ENCODE data around the gene ZNF236. TPM values are rescaled to one million over a fixed set of nuclear protein-coding genes. Genes with fewer than 3 reads are reported as not detected.

Gene ZNF236
- polyA plus RNA-seq, 1 donor from 2014 or later, result 10.8 TPM

DNA sequence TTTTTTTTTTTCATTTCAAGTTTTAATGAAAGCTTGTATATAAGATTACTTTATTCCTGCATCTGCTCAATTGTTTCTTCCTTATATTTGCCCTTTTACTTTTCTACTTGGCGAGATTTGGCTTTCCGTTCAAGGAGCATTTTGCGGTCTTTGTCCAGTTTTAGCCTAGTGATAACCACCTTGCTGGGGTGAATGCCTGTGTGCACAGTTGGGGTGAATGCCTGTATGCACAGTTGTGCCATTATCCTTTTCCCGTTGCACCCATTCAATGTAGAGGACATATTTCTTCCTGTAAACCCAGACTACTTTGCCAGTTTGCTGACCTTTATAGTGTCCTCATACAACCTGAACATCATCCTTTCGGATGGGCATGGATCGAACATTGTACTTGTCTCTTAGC, 12.0 kb downstream of the ZNF236 start:
- Mint-ChIP-seq H3K9me3 (peaks cover 0 to 5% (median 0%) of the 10 kb centered on the region in 3 donors), H3K4me1 (peaks cover 3 to 23% (median 20%) of the 10 kb centered on the region in 3 donors), H3K4me3 (no peak overlapping the region), H3K27me3 (no peaks in the 10 kb centered on the region), H3K36me3 (peaks cover 10% of the 10 kb centered on the region), H3K27ac (no peak overlapping the region)

DNA sequence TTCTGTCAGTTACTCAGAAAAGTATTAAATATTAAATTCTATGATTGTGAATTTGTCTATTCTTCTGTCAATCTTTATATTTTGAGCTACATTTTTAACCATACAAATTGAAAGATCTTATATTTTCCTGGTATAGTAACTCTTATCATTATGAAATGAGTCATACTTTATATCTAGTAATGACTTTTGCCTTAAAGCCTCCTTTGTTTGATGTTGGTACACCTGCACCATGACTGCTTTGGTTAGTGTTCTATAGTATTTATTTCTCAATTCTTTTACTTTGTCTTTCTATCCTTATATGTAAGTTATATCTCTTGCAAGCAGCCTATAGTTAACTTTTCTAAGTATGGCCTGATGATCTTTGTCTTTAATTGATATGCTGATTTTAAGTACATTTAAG, 13.0 kb downstream of the ZNF236 start:
- H3K4me3 Mint-ChIP-seq, result no peak overlapping the region
- peaks cover 4 to 23% (median 17%) of the 10 kb centered on the region in 3 donors for H3K4me1 Mint-ChIP-seq
- peaks cover 0 to 5% (median 0%) of the 10 kb centered on the region in 3 donors for H3K9me3 Mint-ChIP-seq
- peaks cover 10% of the 10 kb centered on the region for H3K36me3 Mint-ChIP-seq
- no peak overlapping the region for H3K27ac Mint-ChIP-seq
- no peaks in the 10 kb centered on the region for H3K27me3 Mint-ChIP-seq

DNA sequence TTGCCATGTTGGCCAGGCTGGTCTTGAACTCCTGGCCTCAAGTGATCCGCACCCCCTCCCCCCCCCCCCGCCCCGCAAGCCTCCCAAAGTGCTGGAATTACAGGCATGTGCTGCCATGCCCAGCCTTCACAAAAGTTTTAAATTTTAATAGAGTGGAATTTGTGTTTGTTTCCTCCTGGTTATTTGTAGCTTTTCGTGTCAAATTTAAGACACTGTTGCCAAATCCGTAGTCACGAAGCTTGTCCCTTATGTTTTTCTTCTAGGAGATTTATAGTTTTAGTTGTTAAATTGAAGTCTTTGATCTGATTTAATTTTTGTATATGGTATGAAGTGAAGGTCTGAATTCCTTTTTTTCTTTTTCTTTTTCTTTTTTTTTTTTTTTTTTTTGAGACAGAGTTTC, 14.7 kb downstream of the ZNF236 start:
- peaks cover 4 to 21% (median 17%) of the 10 kb centered on the region in 3 donors for H3K4me1 Mint-ChIP-seq
- no peak overlapping the region for H3K27ac Mint-ChIP-seq
- H3K9me3 Mint-ChIP-seq, result no peaks in the 10 kb centered on the region
- peaks cover 10% of the 10 kb centered on the region for H3K36me3 Mint-ChIP-seq
- H3K27me3 Mint-ChIP-seq, result no peaks in the 10 kb centered on the region
- no peak overlapping the region for H3K4me3 Mint-ChIP-seq

DNA sequence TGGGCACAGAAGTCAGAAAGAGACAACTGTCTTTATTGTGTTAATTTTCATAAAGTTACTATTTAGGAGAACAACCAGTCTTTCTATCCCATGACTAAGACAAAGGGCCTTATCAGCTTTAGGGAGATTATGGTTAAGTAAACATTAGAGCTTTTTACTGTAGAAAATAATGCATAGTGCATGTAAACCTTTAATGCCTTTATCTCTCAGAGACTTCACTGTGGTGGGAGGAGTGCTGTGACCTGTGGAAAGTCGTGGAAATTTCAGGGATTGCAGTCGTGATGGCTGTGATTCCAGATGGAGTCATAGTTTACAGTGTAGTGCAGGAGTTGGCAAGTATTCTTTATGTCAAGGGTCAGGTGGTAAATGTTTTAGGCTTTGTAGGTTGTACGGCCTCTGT, 15.8 kb downstream of the ZNF236 start:
- no peak overlapping the region for H3K27ac Mint-ChIP-seq
- peaks cover 4 to 21% (median 16%) of the 10 kb centered on the region in 3 donors for H3K4me1 Mint-ChIP-seq
- H3K27me3 Mint-ChIP-seq, result no peaks in the 10 kb centered on the region
- no peaks in the 10 kb centered on the region for H3K9me3 Mint-ChIP-seq
- H3K36me3 Mint-ChIP-seq, result peaks cover 6% of the 10 kb centered on the region
- H3K4me3 Mint-ChIP-seq, result no peak overlapping the region

DNA sequence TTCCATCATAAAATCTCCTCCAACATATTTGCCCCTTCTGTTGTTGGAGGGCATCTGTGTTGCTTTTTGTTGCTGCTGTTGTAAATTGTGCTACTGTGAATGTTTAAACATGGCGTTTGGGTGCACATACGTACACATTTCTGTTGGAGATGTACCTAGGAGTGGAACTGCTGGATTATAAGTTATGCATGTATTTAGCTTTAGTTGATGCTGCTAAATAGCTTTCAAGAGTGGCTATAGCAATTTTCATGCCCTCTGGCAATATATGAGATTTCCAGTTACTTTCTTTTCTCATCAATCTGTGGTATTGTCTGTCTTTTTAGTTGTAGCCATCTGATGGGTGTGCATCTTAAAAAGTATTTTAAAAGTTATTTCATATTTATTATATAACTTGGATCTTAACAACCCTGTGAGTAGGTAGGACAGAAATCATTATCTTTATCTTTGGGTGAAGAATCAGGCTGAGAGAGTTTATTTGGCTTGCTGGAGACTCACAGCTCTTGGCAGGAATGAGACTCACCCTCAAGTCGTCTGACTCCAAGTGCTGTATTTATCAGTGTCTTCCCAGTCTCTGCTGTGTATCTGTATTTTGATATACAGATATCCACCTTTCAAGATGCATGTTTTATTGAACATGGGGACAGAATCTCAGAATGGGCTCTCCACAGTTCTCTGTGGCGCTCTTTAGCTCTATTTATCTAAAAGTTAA, 16.9 kb downstream of the ZNF236 start:
- Mint-ChIP-seq H3K27me3 (no peaks in the 10 kb centered on the region), H3K9me3 (no peaks in the 10 kb centered on the region), H3K4me3 (no peak overlapping the region), H3K36me3 (peaks cover 5% of the 10 kb centered on the region), H3K4me1 (peaks cover 4 to 19% (median 18%) of the 10 kb centered on the region in 3 donors), H3K27ac (no peak overlapping the region)

DNA sequence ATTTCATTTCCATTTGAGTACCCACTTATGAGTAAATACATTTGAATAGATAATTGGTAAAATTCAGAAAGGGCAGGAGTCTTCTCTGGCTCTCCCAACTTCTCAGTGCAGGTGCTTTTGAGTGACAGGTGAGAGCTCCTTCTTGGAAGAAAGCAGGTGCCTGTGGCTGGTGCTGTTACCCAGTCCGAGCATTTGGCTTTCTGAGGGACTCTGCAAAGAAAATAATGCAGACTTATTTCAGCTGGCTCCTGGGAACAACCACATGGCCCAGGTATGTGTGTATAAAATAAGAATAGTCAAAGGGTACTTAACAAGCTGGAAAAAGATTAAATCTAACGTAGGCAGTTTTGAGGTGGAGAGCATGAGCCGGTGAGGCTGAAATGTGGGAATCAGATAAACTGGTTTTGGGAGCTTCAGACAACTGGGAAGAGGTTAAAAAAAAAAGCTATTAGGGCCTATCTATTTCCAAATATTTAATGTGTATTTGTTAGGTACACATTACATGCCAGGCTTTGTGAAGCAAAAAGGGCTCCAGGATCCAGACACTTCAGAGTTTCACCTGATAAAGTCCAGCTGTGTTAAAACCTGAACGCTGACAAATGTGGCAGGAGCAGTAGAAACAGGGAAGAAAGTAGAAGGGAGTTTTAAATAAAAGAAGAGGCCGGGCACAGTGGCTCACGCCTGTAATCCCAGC, 20.6 kb downstream of the ZNF236 start:
- Mint-ChIP-seq H3K4me3 (no peak overlapping the region), H3K4me1 (peaks cover 7 to 16% (median 9%) of the 10 kb centered on the region in 3 donors), H3K27me3 (no peaks in the 10 kb centered on the region), H3K9me3 (no peaks in the 10 kb centered on the region), H3K27ac (no peak overlapping the region), H3K36me3 (peaks cover 1% of the 10 kb centered on the region)

DNA sequence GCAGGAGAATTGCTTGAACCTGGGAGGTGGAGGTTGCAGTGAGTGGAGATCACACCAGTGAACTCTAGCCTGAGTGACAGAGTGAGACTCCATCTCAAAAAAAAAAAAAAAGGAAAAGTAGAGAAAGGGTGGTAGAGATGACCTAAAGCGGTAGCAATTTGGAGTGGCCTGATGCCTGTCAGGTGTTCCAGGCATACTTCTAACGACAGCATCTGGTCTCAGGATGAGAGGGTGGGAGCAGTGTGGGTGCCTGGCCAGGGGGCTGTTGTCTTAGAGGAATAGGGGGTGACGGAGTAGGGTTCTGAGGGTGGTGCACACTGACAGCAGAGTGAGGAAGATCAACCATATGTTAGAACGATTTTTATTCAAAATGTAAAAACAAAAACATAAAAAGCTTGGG, 21.8 kb downstream of the ZNF236 start:
- Mint-ChIP-seq H3K27ac (no peak overlapping the region), H3K36me3 (peaks cover 3% of the 10 kb centered on the region), H3K27me3 (no peaks in the 10 kb centered on the region), H3K4me3 (no peak overlapping the region), H3K4me1 (peaks cover 7 to 13% (median 9%) of the 10 kb centered on the region in 3 donors), H3K9me3 (no peaks in the 10 kb centered on the region)

DNA sequence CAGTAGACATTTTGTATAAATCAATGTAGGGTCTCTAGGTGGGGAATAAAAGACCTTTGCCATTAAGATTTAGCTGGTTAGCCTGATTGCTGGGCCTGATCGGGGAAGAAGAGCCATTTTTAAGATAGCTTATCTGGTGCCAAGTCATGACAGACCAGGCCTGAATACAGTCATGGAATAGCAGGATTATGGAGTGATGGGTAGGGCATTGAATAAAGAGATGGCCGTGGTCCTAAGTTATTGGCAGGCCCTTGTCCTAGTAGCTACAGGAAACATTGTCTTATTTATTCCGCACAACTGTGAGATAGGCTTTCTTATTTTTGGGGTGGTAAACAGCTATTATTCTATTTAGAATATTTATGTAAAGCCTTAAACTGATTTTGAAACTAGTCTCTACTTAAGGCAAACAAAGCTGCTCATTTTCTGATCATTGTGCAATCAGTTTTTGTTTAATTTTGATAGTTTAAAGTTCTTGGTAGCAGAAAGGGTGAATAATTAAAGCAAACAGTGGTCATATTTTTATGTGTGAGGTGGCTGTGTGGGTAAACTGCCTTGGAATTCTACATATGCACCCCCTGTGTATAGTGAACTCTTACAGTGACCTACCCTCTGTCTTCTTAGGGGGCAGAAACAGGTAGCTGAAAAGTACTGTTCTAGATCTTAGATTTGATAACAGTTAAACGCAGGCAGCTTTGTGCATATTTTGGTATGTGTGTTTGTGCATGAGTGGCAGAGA, 22.6 kb downstream of the ZNF236 start:
- no peak overlapping the region for H3K4me3 Mint-ChIP-seq
- peaks cover 5% of the 10 kb centered on the region for H3K36me3 Mint-ChIP-seq
- H3K4me1 Mint-ChIP-seq, result peaks cover 5 to 15% (median 9%) of the 10 kb centered on the region in 3 donors
- no peaks in the 10 kb centered on the region for H3K27me3 Mint-ChIP-seq
- no peaks in the 10 kb centered on the region for H3K9me3 Mint-ChIP-seq
- peak overlapping the region in 1 of 3 donors; percentile 19 for H3K27ac Mint-ChIP-seq

DNA sequence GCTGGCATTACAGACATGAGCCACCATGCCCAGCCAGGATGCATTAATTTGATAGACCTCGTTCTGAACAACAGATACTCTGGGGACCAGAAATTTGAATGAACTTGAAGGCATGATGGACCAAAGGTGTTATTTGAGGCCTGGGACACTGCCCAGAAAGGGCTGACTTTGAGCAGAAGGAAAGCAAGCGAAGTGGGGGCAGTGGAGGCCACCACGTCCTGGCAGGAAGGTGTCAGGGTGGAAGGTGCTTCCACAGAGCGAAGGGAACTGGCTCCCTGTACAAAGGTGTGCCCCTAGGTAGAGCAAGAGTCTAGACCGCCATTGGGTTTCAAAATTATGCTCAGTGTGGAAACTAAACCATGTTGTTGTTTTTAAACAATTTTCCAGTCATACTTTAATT, 23.9 kb downstream of the ZNF236 start:
- H3K27me3 Mint-ChIP-seq, result no peaks in the 10 kb centered on the region
- no peaks in the 10 kb centered on the region for H3K9me3 Mint-ChIP-seq
- peaks cover 5% of the 10 kb centered on the region for H3K36me3 Mint-ChIP-seq
- H3K27ac Mint-ChIP-seq, result no peak overlapping the region
- H3K4me3 Mint-ChIP-seq, result peak overlapping the region in 1 of 4 donors; percentile 17
- peaks cover 4 to 15% (median 9%) of the 10 kb centered on the region in 3 donors for H3K4me1 Mint-ChIP-seq

DNA sequence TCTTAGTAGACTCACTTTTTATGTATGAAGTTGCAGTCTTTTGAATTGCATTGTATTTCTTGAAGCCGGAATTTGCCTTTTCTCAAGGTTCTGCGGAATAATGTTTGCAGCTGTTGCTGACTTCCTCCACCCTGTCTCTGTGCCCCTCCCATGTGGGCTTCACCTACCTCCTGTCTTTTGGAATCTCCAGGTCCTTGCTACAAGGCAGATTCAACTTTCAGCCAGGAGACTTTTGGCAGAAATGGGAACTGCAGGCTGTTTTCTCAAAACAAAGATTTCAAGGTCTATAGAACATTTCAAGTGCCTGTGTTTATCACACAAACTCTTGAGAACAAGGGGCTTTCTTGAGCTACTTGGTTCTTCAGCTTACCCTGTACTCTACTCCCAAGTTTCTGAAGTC, 25.6 kb downstream of the ZNF236 start:
- H3K4me1 Mint-ChIP-seq, result peaks cover 4 to 15% (median 9%) of the 10 kb centered on the region in 3 donors

DNA sequence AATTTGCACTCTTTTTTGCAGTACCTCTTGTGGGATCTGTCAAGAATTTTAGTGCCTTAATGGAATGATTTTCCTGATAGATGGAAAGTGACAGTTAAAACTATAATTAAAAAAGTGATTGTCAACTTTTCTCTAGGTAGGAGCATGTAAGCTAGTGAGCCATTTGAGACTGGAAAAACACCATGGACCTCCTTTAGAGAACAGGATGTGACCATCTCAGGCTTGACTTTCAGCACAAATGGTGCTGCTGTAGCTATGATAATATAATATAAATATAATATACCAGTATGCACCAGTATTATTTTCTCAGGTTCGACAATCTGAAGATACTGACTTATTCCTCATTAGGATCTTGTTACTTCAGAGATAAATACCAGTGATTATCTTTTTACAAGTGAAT, 27.8 kb downstream of the ZNF236 start:
- Mint-ChIP-seq H3K9me3 (no peaks in the 10 kb centered on the region), H3K4me1 (peaks cover 4 to 9% (median 7%) of the 10 kb centered on the region in 3 donors), H3K27me3 (no peaks in the 10 kb centered on the region), H3K36me3 (peaks cover 6% of the 10 kb centered on the region), H3K27ac (no peak overlapping the region), H3K4me3 (no peak overlapping the region)

More for the DNA sequence above, 25.6 kb downstream of the ZNF236 start:
- Mint-ChIP-seq H3K4me3 (no peak overlapping the region), H3K36me3 (peaks cover 5% of the 10 kb centered on the region), H3K9me3 (no peaks in the 10 kb centered on the region), H3K27me3 (no peaks in the 10 kb centered on the region), H3K27ac (no peak overlapping the region)

DNA sequence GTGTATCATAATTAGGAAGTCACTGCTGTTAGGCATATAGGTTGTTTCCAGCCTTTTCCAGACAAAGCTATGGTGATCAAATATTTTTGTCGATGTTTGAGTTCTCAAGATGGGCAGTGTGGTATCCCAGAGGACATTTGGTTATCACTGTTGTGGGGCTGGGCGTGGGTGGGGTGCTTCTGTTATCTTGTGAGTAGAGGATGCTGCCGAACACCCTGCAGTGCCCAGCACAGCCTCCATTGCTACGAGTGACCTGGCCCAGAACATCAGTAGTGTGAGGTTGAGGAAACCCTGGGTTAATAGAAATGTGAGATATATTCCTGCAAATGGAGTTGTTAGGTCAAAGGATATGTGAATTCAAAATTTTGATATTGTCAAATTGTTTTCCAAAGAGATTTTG, 33.2 kb downstream of the ZNF236 start:
- peaks cover 6% of the 10 kb centered on the region for H3K36me3 Mint-ChIP-seq
- no peaks in the 10 kb centered on the region for H3K27me3 Mint-ChIP-seq
- no peaks in the 10 kb centered on the region for H3K4me1 Mint-ChIP-seq
- no peaks in the 10 kb centered on the region for H3K9me3 Mint-ChIP-seq
- H3K4me3 Mint-ChIP-seq, result no peak overlapping the region
- H3K27ac Mint-ChIP-seq, result no peak overlapping the region

DNA sequence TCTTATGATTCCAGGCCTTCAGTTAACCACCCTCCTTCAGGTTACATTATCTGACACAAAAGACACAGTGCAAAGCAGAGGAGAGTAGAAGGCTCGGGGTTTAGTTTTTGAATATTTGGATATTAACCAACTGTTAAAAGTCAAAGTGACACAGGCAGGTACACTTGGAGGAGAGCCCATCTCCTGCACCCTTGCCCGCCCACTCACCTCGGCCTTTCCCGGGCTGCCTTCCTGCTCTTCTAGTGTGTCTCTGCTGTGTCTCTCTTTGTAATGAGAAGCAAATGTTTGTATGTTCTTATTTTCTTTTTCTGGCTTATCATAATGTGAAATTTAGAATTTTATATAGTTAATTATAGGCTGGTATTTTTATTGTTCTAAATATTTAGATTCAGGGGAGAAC, 35.1 kb downstream of the ZNF236 start:
- peaks cover 10% of the 10 kb centered on the region for H3K36me3 Mint-ChIP-seq
- H3K27me3 Mint-ChIP-seq, result no peaks in the 10 kb centered on the region
- no peak overlapping the region for H3K4me3 Mint-ChIP-seq
- no peaks in the 10 kb centered on the region for H3K9me3 Mint-ChIP-seq
- peaks cover 0 to 4% (median 0%) of the 10 kb centered on the region in 3 donors for H3K4me1 Mint-ChIP-seq
- H3K27ac Mint-ChIP-seq, result no peak overlapping the region

DNA sequence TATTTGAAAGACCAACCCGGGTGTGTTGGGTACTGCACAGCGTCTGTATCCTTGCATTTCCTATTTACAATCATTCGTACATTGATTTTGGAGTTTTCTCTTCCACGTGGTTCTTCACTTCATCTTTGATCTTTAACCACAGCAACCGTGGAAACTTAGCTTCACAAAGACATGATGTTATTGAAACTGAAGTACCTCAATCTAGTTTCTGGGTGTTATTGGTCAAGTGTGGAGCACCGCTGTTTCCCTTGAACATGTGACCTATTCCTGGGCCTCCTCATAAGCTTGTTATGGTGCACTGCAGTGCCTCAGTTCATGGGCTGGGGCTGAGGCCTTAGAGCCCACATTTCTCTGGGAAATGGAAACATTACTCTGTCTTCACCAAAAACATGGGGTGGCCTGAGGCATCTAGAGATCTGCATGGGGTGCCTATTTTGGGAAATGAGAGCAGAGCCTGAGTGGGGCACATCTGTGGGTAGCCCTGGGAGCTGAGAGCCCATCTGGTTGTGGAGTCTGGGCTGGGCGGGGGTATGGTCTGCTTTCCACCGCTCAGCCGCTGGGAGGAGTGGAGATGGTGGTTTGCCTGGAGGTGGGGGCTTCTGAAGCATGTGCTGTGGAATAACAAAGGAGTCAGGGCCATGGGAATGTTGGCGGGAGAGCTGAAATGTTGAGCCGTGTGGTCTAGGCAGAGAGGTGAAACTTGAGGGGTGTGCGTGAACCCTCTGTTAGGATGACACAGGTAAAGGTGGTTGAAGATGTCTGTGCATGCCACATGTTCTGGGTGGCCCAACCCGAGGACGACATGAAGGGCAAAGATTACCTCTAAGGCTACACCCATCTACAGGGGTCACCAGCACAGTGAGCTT, 37.4 kb downstream of the ZNF236 start:
- no peaks in the 10 kb centered on the region for H3K27me3 Mint-ChIP-seq
- peaks cover 0 to 4% (median 0%) of the 10 kb centered on the region in 3 donors for H3K4me1 Mint-ChIP-seq
- no peak overlapping the region for H3K4me3 Mint-ChIP-seq
- H3K36me3 Mint-ChIP-seq, result peaks cover 11% of the 10 kb centered on the region
- H3K27ac Mint-ChIP-seq, result peak overlapping the region in 2 of 3 donors; percentile 41 to 76
- H3K9me3 Mint-ChIP-seq, result no peaks in the 10 kb centered on the region

Data from IgD-negative memory B cell (primary cell).